OCI-LY3 (cell line): ENCODE data around the gene AMIGO2.

Experiments
- H2AFZ ChIP-seq: fragments of 200-600, 300-600 bp; shearing (Covaris generic); 2 replicates; pipeline ENCODE4 v1.6.0; 2014; ENCODE audit warnings: antibody characterized with exemption, low read depth, low read length
- H3K27ac ChIP-seq: fragments of 200-600, 300-600 bp; sonication (generic); 2 replicates; pipeline ENCODE4 v1.5.1; 2014; ENCODE audit warnings: mild to moderate bottlenecking, low read length, moderate library complexity, mixed read lengths
- H3K27me3 ChIP-seq: fragments of 200-600, 300-600 bp; sonication (generic); 2 replicates; pipeline ENCODE4 v1.6.1; 2014; ENCODE audit warnings: low read depth, low read length, mixed read lengths
- H3K36me3 ChIP-seq: fragments of 200-600, 300-600 bp; sonication (generic); replicated peaks from 2 replicates; pipeline ENCODE3; 2014; ENCODE audit warnings: low read depth, low read length, mixed read lengths
- H3K4me1 ChIP-seq: fragments of 300-600, 200-600 bp; sonication (generic); 2 replicates; pipeline ENCODE4 v1.6.1; 2014; ENCODE audit warnings: low read length, mixed read lengths
- H3K4me2 ChIP-seq: fragments of 200-600, 300-600 bp; sonication (generic); 2 replicates; pipeline ENCODE4 v1.6.1; 2014; ENCODE audit warnings: low read length, mixed read lengths
- H3K4me3 ChIP-seq: fragments of 300-600, 200-600 bp; sonication (generic); 2 replicates; pipeline ENCODE4 v1.5.1; 2014; ENCODE audit warnings: antibody characterized with exemption, mild to moderate bottlenecking, low read length, moderate library complexity
- H3K79me2 ChIP-seq: fragments of 300-600, 200-600 bp; shearing (Covaris generic); 2 replicates; pipeline ENCODE4 v1.6.1; 2014; ENCODE audit warnings: mild to moderate bottlenecking, low read length, mixed read lengths
- H3K9ac ChIP-seq: fragments of 300-600, 200-600 bp; shearing (Covaris generic); 2 replicates; pipeline ENCODE4 v1.6.0; 2014; ENCODE audit warnings: mild to moderate bottlenecking, low read length, moderate library complexity
- H3K9me3 ChIP-seq: fragments of 200-600, 300-600 bp; shearing (Covaris generic); 2 replicates; pipeline ENCODE4 v1.6.1; 2014; ENCODE audit warnings: low read length, mixed read lengths; ENCODE audit not compliant: insufficient read depth
- H4K20me1 ChIP-seq: fragments of 200-600, 300-600 bp; sonication (generic); 2 replicates; pipeline ENCODE4 v1.6.1; 2016; ENCODE audit warnings: low read length, mixed read lengths; ENCODE audit not compliant: insufficient read depth
- CTCF ChIP-seq: fragments of 200-600, 300-600 bp; sonication (generic); IDR thresholded peaks from 2 replicates; pipeline ENCODE4 v1.5.1; 2014; ENCODE audit warnings: antibody characterized with exemption, low read length, low read depth
- EZH2phosphoT487 ChIP-seq: fragments of 200-600 bp; shearing (Covaris generic); IDR thresholded peaks from 2 replicates; pipeline ENCODE4 v1.6.1; 2018; ENCODE audit warnings: antibody characterized with exemption, mixed run types, low read depth

Gene AMIGO2

GRCh38 chr12:47102845-47103651, 23.3 kb upstream of the AMIGO2 start:
- H3K27me3 ChIP-seq: no peaks in the 10 kb centered on the region

DNA sequence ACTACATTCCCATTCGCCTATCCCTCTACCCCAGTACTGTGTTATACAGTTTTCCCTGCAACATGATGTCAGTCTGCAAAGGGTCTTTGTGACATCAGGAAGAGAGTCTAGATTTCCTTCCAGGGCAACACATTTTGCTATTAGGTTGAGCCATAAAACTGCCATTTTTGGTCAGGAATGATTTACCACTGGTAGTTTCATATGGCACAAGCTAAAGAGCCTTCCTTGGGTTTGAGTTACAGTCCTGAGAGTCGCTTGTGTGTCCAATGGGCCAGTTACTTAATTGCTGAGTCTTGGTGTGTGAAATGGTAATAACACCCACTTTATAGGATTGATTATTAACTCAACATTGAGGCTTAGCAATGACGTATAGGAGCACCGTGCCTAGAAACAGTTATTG, 22.6 kb upstream of the AMIGO2 start:
- H3K4me3 ChIP-seq: no peak overlapping the region
- TF ChIP-seq EZH2phosphoT487: no peak
- TF ChIP-seq CTCF: no peak
- H3K4me2 ChIP-seq: no peak overlapping the region
- H3K79me2 ChIP-seq: no peaks in the 10 kb centered on the region
- no peaks in the 10 kb centered on the region for H4K20me1 ChIP-seq
- H3K27ac ChIP-seq: no peak overlapping the region
- H2AFZ ChIP-seq: no peak overlapping the region
- H3K4me1 ChIP-seq: no peaks in the 10 kb centered on the region
- H3K9me3 ChIP-seq: no peaks in the 10 kb centered on the region
- no peak overlapping the region for H3K9ac ChIP-seq
- no peaks in the 10 kb centered on the region for H3K27me3 ChIP-seq
- H3K36me3 ChIP-seq: no peaks in the 10 kb centered on the region

More at GRCh38 chr12:47102845-47103651, 23.3 kb upstream of the AMIGO2 start:
- no peaks in the 10 kb centered on the region for H3K79me2 ChIP-seq
- H3K4me1 ChIP-seq: no peaks in the 10 kb centered on the region
- no peaks in the 10 kb centered on the region for H3K36me3 ChIP-seq
- H3K9me3 ChIP-seq: no peaks in the 10 kb centered on the region
- no peak overlapping the region for H3K4me3 ChIP-seq
- no peak for TF ChIP-seq EZH2phosphoT487
- no peaks in the 10 kb centered on the region for H4K20me1 ChIP-seq
- no peak overlapping the region for H3K4me2 ChIP-seq
- no peak overlapping the region for H3K27ac ChIP-seq
- no peak overlapping the region for H2AFZ ChIP-seq
- no peak overlapping the region for H3K9ac ChIP-seq

DNA sequence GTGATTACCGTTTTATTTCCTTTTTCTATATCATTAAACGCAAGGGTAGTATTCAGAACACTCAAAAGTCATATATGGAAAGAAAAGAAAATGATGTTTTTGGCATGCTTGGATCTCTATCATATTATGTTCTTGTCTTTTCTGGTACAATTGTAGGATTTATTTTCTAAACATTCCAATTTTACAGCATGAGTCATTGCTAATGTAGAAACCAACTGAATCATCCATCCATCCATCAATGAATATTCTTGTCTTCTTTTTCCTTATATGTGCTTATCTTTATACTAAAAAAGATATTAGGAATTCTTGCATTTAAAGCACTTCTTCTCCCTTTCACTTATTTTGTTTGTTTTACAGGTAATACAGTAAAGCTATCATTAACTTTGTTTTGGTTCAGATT, 20.4 kb upstream of the AMIGO2 start:
- TF ChIP-seq CTCF: no peak
- no peak for TF ChIP-seq EZH2phosphoT487
- Histone ChIP-seq H4K20me1 (no peaks in the 10 kb centered on the region), H3K4me1 (no peaks in the 10 kb centered on the region), H3K27me3 (no peaks in the 10 kb centered on the region), H3K79me2 (no peaks in the 10 kb centered on the region), H2AFZ (no peak overlapping the region), H3K9me3 (no peaks in the 10 kb centered on the region), H3K9ac (no peak overlapping the region), H3K36me3 (no peaks in the 10 kb centered on the region), H3K27ac (no peak overlapping the region), H3K4me3 (no peak overlapping the region), H3K4me2 (no peak overlapping the region)

DNA sequence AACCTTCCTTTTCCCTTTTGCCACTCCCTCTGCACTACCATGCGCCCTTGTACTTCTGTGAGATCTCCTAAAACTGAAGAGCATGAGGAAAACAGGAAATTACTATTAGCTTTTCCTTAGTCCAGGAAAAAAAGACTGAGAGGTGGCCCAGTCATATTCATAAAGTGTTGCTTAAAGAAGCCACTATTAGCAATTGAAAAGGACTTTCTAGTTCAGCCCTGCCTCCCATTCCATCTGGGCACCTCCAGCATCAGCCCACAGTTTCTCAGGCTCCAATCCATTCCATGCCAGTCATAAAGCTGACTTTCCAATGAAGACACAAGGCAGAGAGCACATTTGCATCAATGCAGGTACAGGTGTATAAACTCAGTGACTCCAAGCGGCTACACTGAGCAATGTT, 19.9 kb upstream of the AMIGO2 start:
- Histone ChIP-seq H3K9ac (no peak overlapping the region), H3K27me3 (no peaks in the 10 kb centered on the region), H2AFZ (no peak overlapping the region), H3K27ac (no peak overlapping the region), H3K4me2 (no peak overlapping the region), H3K79me2 (no peaks in the 10 kb centered on the region), H4K20me1 (no peaks in the 10 kb centered on the region), H3K9me3 (no peaks in the 10 kb centered on the region), H3K4me3 (no peak overlapping the region), H3K36me3 (no peaks in the 10 kb centered on the region), H3K4me1 (no peaks in the 10 kb centered on the region)
- TF ChIP-seq CTCF (no peak), EZH2phosphoT487 (no peak)
